ENCODE measurements around the gene JAK2. TPM values are rescaled to one million over a fixed set of nuclear protein-coding genes. Genes with fewer than 3 reads are reported as not detected.

The JAK2 gene
- total RNA-seq, 1 donor from 2014 or later: 28.7 TPM

GRCh38 chr9:5113994-5114748 lies 129.1 kb downstream of the JAK2 start:
- no peaks in the 10 kb centered on the region for H3K27me3 ChIP-seq (ENCODE audit: low read depth)
- intact Hi-C loops (cut with micrococcal nuclease): no loop called here
- no peak overlapping the region for H3K4me3 ChIP-seq
- no peak overlapping the region for H3K27ac ChIP-seq (replicated peaks)
- TF ChIP-seq CTCF (IDR thresholded peaks at IDR 0.05; ENCODE audit: borderline replicate concordance): no peak
- peaks cover 5% of the 10 kb centered on the region for H3K9me3 ChIP-seq (replicated peaks)
- peaks cover 24% of the 10 kb centered on the region for H3K36me3 ChIP-seq
- no peaks in the 10 kb centered on the region for H3K4me1 ChIP-seq
- DNase-seq: no peak

- intact Hi-C loops (cut with micrococcal nuclease): no loop called here
- TF ChIP-seq CTCF (IDR thresholded peaks at IDR 0.05; ENCODE audit: borderline replicate concordance): no peak
Measured at GRCh38 chr9:5122116-5122515, 137.0 kb downstream of the JAK2 start.

GRCh38 chr9:5122516-5122915 lies 137.4 kb downstream of the JAK2 start:
- Histone ChIP-seq H3K27ac (replicated peaks) (no peak overlapping the region), H3K4me1 (no peaks in the 10 kb centered on the region), H3K9me3 (replicated peaks) (peaks cover 5% of the 10 kb centered on the region), H3K36me3 (peaks cover 45% of the 10 kb centered on the region), H3K4me3 (no peak overlapping the region), H3K27me3 (ENCODE audit: low read depth) (no peaks in the 10 kb centered on the region)
- no peak for DNase-seq
- intact Hi-C loops (cut with micrococcal nuclease): no loop called here
- TF ChIP-seq CTCF (IDR thresholded peaks at IDR 0.05; ENCODE audit: borderline replicate concordance): no peak

More at GRCh38 chr9:5122116-5122515, 137.0 kb downstream of the JAK2 start:
- no peaks in the 10 kb centered on the region for H3K4me1 ChIP-seq
- no peak overlapping the region for H3K4me3 ChIP-seq
- H3K27me3 ChIP-seq (ENCODE audit: low read depth): no peaks in the 10 kb centered on the region
- no peak for DNase-seq
- H3K9me3 ChIP-seq (replicated peaks): peaks cover 5% of the 10 kb centered on the region
- no peak overlapping the region for H3K27ac ChIP-seq (replicated peaks)
- peaks cover 41% of the 10 kb centered on the region for H3K36me3 ChIP-seq

- peaks cover 55% of the 10 kb centered on the region for H3K9me3 ChIP-seq (replicated peaks)
Measured at GRCh38 chr9:5140151-5140550, 155.1 kb downstream of the JAK2 start.

GRCh38 chr9:5144217-5144616 lies 159.1 kb downstream of the JAK2 start:
- Histone ChIP-seq H3K4me3 (no peak overlapping the region), H3K27me3 (ENCODE audit: low read depth) (no peaks in the 10 kb centered on the region), H3K27ac (replicated peaks) (no peak overlapping the region), H3K9me3 (replicated peaks) (peaks cover 27% of the 10 kb centered on the region), H3K36me3 (peaks cover 53% of the 10 kb centered on the region), H3K4me1 (no peaks in the 10 kb centered on the region)
- no peak for DNase-seq
- intact Hi-C loops (cut with micrococcal nuclease): no loop called here
- no peak for TF ChIP-seq CTCF (IDR thresholded peaks at IDR 0.05; ENCODE audit: borderline replicate concordance)

More at GRCh38 chr9:5140151-5140550, 155.1 kb downstream of the JAK2 start:
- Histone ChIP-seq H3K27me3 (ENCODE audit: low read depth) (no peaks in the 10 kb centered on the region), H3K4me1 (no peaks in the 10 kb centered on the region), H3K36me3 (peaks cover 19% of the 10 kb centered on the region), H3K27ac (replicated peaks) (no peak overlapping the region), H3K4me3 (no peak overlapping the region)
- intact Hi-C loops (cut with micrococcal nuclease): no loop called here
- DNase-seq: no peak
- no peak for TF ChIP-seq CTCF (IDR thresholded peaks at IDR 0.05; ENCODE audit: borderline replicate concordance)
